Fibroblast of skin of abdomen (primary cell): Measurements from ENCODE around the gene SYCE3. TPM values are rescaled to one million over a fixed set of nuclear protein-coding genes. Genes with fewer than 3 reads are reported as not detected.
"Not testable (repeated sequence)": the region's sequence is repeated elsewhere in the genome, so short reads cannot be mapped to it uniquely, and the experiment has no call there.

Experiments used
- DNase-seq: peaks from one replicate; pipeline ENCODE4 v3.0.0-alpha.2; 2013
- polyA plus RNA-seq, 2 experiments: library from polyadenylated mRNA; unstranded; fragments of 120-200 nt; gene quantifications; one replicate each; pipeline ENCODE4 v1.2.1, GENCODE V29; 2013; ENCODE audit not compliant: insufficient read length in 2 of 2

The SYCE3 gene
- 0.30 TPM for polyA plus RNA-seq (2013, experiment 1 of 2; ENCODE audit: insufficient read length)
- not detected for polyA plus RNA-seq (2013, experiment 2 of 2; ENCODE audit: insufficient read length)

GRCh38 chr22:50562523-50563412 is at the start of gene SYCE3:
Gene SYCE3, minus strand, starts transcription at chr22:50562919. Its CDS starts 6,514 bp downstream, at chr22:50556405.
- peak; percentile 89 for DNase-seq

- no peak for DNase-seq
These were observed 49.4 kb upstream of the SYCE3 start for GRCh38 chr22:50612168-50612527.

GRCh38 chr22:50611341-50612060 is 48.8 kb upstream of the SYCE3 start:
- no peak for DNase-seq

- DNase-seq, result no peak
These were observed 47.9 kb upstream of the SYCE3 start for GRCh38 chr22:50610581-50610980.

- no peak for DNase-seq
These were observed 47.3 kb upstream of the SYCE3 start for GRCh38 chr22:50610041-50610451.

GRCh38 chr22:50609599-50609998 is 46.9 kb upstream of the SYCE3 start:
- DNase-seq, result no peak

- DNase-seq, result no peak
These were observed 46.3 kb upstream of the SYCE3 start for GRCh38 chr22:50608996-50609395.

GRCh38 chr22:50608058-50608840 is 45.5 kb upstream of the SYCE3 start:
- not testable (repeated sequence) for DNase-seq

GRCh38 chr22:50607659-50608020 is 44.9 kb upstream of the SYCE3 start:
- DNase-seq, result no peak

- DNase-seq, result no peak
These were observed 44.4 kb upstream of the SYCE3 start for GRCh38 chr22:50606946-50607658.

GRCh38 chr22:50606165-50606945 is 43.6 kb upstream of the SYCE3 start:
- no peak for DNase-seq

GRCh38 chr22:50605613-50606074 is 42.9 kb upstream of the SYCE3 start:
- no peak for DNase-seq

GRCh38 chr22:50605002-50605612 is 42.4 kb upstream of the SYCE3 start:
- no peak for DNase-seq

- DNase-seq, result no peak
These were observed 41.7 kb upstream of the SYCE3 start for GRCh38 chr22:50604256-50605001.

GRCh38 chr22:50603511-50604255 is 41.0 kb upstream of the SYCE3 start:
- DNase-seq, result no peak

- DNase-seq, result no peak
These were observed 39.6 kb upstream of the SYCE3 start for GRCh38 chr22:50602338-50602700.

- DNase-seq, result no peak
These were observed 39.1 kb upstream of the SYCE3 start for GRCh38 chr22:50601669-50602337.

GRCh38 chr22:50600967-50601668 is 38.4 kb upstream of the SYCE3 start:
- no peak for DNase-seq
